SU-DHL-6 (cell line): Measurements from ENCODE around the gene ZNF555.
"Not testable (repeated sequence)": the region's sequence is repeated elsewhere in the genome, so short reads cannot be mapped to it uniquely, and the experiment has no call there.

Experiments used
- CTCF ChIP-seq: fragments of 200-600 bp; sonication (generic); IDR thresholded peaks from one replicate; pipeline ENCODE4 v1.5.1; 2017; ENCODE audit warnings: antibody characterized with exemption, mild to moderate bottlenecking, low read length, moderate library complexity; ENCODE audit not compliant: insufficient read depth, poor library complexity, severe bottlenecking
- EZH2phosphoT487 ChIP-seq: fragments of 200-600 bp; sonication (generic), shearing (Covaris generic); conservative IDR thresholded peaks from 2 replicates; pipeline ENCODE4 v1.6.1; 2018; ENCODE audit warnings: mild to moderate bottlenecking, antibody characterized with exemption, low read length, moderate library complexity, mixed read lengths

- TF ChIP-seq CTCF, EZH2phosphoT487: not testable (repeated sequence)
Observed at GRCh38 chr19:2817237-2817829, 23.9 kb upstream of the ZNF555 start.
